NCI-H446 treated with DMSO at 0.1 percent for 48 hours (cell line): ENCODE data around the gene PPP1R27.

Source experiments
- DNase-seq: peaks from one replicate; lab custom pipeline; 2025; lab: John Stamatoyannopoulos, UW

Gene PPP1R27

GRCh38 chr17:81860756-81861568, 26.1 kb upstream of the PPP1R27 start:
- DNase-seq, result peak; percentile 100

GRCh38 chr17:81859906-81860755, 25.3 kb upstream of the PPP1R27 start, which contains the start of gene P4HB:
P4HB (minus strand) TSS chr17:81860535; CDS start chr17:81860471, 64 bp downstream.
- DNase-seq, result no peak

- DNase-seq, result no peak
These were observed 24.4 kb upstream of the PPP1R27 start for GRCh38 chr17:81858967-81859905.

GRCh38 chr17:81858170-81858966, 23.5 kb upstream of the PPP1R27 start:
- DNase-seq, result no peak

- no peak for DNase-seq
These were observed 20.3 kb upstream of the PPP1R27 start for GRCh38 chr17:81854974-81855774.

GRCh38 chr17:81852237-81852636, 17.4 kb upstream of the PPP1R27 start:
- DNase-seq, result no peak

GRCh38 chr17:81851423-81851822, 16.6 kb upstream of the PPP1R27 start:
- no peak for DNase-seq

GRCh38 chr17:81849457-81849856, 14.6 kb upstream of the PPP1R27 start:
- no peak for DNase-seq

- DNase-seq, result no peak
These were observed 12.2 kb upstream of the PPP1R27 start for GRCh38 chr17:81846743-81847689.

GRCh38 chr17:81845881-81846742, 11.3 kb upstream of the PPP1R27 start:
- no peak for DNase-seq

GRCh38 chr17:81845361-81845760, 10.5 kb upstream of the PPP1R27 start:
- no peak for DNase-seq

GRCh38 chr17:81844887-81845286, 10.0 kb upstream of the PPP1R27 start:
- no peak for DNase-seq

- DNase-seq, result no peak
These were observed 9.5 kb upstream of the PPP1R27 start for GRCh38 chr17:81844327-81844851.

GRCh38 chr17:81843713-81844326, 9.0 kb upstream of the PPP1R27 start:
- DNase-seq, result no peak

GRCh38 chr17:81842725-81843504, 8.1 kb upstream of the PPP1R27 start:
- no peak for DNase-seq

- no peak for DNase-seq
These were observed 7.5 kb upstream of the PPP1R27 start for GRCh38 chr17:81842378-81842724.

- no peak for DNase-seq
These were observed 7.0 kb upstream of the PPP1R27 start for GRCh38 chr17:81841866-81842265.
